ENCODE measurements around the gene GATD1.
A peak's percentile ranks its signal among the peaks of the same experiment; 100 is the strongest.

Gene GATD1

DNA sequence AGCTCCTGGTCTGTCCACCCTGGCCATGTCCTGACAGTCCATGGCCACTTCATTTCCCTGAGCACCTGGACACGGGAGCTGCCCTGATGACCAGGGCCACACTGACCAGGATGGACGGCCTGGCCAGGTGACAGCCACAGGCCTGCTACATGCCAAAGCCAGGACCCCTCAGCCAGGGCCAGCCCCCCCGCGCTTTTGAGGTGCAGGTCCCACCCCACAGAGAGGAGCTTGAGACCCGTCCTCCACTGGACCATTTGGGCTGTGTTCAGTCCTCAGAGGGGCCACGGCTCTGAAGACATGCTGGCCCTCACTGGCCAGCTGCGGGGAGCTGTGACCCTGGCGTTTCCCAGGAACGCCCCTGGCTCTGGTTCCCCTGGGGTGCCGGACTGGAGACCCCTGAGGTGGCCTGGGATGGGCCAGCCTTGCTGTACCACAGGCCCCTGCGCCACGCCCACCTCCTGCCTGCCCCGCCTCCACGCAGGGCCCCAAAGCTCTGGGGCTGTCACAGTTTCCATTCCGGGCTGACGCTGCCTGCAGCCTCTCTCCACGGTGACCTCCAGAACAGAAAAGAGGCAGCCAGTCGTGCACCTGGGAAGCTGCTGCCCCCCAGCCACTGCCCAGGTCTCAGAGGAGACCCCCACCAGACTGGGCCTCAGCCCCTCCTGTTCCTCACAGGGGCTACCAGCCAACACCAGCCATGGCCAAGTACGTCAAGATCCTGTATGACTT, 53.1 kb downstream of the GATD1 start:
- no peak for DNase-seq (ENCODE audit: extremely low read depth, low read depth)
- TF ChIP-seq, protein P1, sequence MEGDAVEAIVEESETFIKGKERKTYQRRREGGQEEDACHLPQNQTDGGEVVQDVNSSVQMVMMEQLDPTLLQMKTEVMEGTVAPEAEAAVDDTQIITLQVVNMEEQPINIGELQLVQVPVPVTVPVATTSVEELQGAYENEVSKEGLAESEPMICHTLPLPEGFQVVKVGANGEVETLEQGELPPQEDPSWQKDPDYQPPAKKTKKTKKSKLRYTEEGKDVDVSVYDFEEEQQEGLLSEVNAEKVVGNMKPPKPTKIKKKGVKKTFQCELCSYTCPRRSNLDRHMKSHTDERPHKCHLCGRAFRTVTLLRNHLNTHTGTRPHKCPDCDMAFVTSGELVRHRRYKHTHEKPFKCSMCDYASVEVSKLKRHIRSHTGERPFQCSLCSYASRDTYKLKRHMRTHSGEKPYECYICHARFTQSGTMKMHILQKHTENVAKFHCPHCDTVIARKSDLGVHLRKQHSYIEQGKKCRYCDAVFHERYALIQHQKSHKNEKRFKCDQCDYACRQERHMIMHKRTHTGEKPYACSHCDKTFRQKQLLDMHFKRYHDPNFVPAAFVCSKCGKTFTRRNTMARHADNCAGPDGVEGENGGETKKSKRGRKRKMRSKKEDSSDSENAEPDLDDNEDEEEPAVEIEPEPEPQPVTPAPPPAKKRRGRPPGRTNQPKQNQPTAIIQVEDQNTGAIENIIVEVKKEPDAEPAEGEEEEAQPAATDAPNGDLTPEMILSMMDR (IDR thresholded peaks at IDR 0.05; ENCODE audit: low read depth, low read length, missing control alignments): no peak
- H3K4me3 ChIP-seq (replicated peaks; ENCODE audit: low read depth, low read length): no peak overlapping the region

DNA sequence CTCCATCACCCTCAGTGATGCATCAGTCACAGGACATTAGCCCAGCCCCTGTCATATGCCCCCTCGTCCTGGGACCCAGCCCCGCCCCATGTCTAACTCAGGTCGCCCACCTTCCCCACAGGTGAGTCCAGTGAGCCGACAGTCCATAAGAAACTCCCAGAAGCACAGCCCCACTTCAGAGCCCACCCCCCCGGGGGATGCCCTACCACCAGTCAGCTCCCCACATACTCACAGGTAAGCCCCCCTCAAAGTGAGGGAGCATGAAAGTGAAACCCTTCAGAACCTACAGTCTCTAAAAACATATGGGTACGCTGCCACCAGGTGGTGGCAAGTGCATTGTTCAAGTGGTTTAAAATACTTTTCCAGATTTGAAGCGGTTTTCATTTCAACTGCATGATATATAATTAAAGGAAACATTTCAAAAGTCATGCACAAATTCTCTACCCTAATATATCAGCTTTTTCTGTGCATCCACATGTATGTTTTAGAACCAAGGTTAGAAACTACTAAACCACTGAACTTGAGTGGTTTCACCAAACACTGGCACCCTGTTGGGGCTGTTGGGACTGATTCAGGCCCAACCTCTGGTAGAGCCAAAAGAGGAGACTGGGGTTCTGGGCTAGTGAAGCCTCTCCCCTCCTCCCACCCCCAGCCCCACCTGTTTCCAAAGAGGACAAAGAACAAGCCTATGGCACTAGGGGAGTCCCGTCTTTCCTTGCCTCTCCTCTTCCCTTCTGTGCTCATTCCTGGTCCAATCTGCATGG, 54.0 kb downstream of the GATD1 start:
- TF ChIP-seq, protein P1 (IDR thresholded peaks at IDR 0.05; ENCODE audit: low read depth, low read length, missing control alignments): peak; percentile 50
- no peak for DNase-seq (ENCODE audit: extremely low read depth, low read depth)
- H3K4me3 ChIP-seq (replicated peaks; ENCODE audit: low read depth, low read length): no peak overlapping the region

- TF ChIP-seq, protein P1 (IDR thresholded peaks at IDR 0.05; ENCODE audit: low read depth, low read length, missing control alignments): no peak
- no peak for DNase-seq (ENCODE audit: extremely low read depth, low read depth)
- H3K4me3 ChIP-seq (replicated peaks; ENCODE audit: low read depth, low read length): no peak overlapping the region
These were observed 54.9 kb downstream of the GATD1 start for GRCh38 chr11:722346-722811.

DNA sequence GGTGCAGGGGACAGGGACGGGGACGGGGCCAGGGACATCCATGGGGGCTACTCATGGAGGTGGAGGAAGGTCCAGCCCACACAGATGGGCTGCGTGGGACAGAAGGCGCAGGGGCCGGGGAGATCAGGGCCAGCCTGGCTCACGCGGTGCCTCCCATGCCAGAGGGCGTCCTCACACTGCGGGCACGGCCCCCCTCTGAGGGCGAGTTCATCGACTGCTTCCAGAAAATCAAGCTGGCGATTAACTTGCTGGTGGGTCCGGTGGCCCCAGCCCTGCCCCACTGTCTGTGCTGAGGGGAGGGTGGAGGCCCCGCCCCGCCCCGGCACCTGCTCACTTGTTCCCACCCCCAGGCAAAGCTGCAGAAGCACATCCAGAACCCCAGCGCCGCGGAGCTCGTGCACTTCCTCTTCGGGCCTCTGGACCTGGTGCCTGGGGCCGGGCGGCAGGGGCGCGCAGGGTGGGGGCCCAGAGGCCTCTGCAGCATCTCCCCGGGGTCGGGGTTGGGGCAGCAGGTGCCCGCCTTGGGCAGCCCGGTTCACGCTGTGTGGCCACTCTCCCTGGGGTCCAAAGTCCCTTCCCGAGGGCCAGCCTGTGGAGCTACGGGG, 55.4 kb downstream of the GATD1 start:
- TF ChIP-seq, protein P1 (IDR thresholded peaks at IDR 0.05; ENCODE audit: low read depth, low read length, missing control alignments): no peak
- no peak for DNase-seq (ENCODE audit: extremely low read depth, low read depth)
- no peak overlapping the region for H3K4me3 ChIP-seq (replicated peaks; ENCODE audit: low read depth, low read length)

GRCh38 chr11:721247-721740, 56.0 kb downstream of the GATD1 start:
- TF ChIP-seq, protein P1 (IDR thresholded peaks at IDR 0.05; ENCODE audit: low read depth, low read length, missing control alignments): no peak
- no peak overlapping the region for H3K4me3 ChIP-seq (replicated peaks; ENCODE audit: low read depth, low read length)
- DNase-seq (ENCODE audit: extremely low read depth, low read depth): no peak

GRCh38 chr11:720642-721246, 56.5 kb downstream of the GATD1 start:
- TF ChIP-seq, protein P1 (IDR thresholded peaks at IDR 0.05; ENCODE audit: low read depth, low read length, missing control alignments): no peak
- no peak for DNase-seq (ENCODE audit: extremely low read depth, low read depth)
- no peak overlapping the region for H3K4me3 ChIP-seq (replicated peaks; ENCODE audit: low read depth, low read length)
